Astrocyte (in vitro differentiated cells and primary cell): ENCODE results near the gene STK39. TPM values are rescaled to one million over a fixed set of nuclear protein-coding genes. Genes with fewer than 3 reads are reported as not detected.

Source experiments
- DNase-seq: peaks from one replicate; pipeline ENCODE4 v3.0.0-alpha.2; 2010; ENCODE audit warnings: low read depth
- FAIRE-seq: peaks from 2 replicates; lab custom pipeline; 2011; peaks lifted over from hg19 to GRCh38; lab: Jason Lieb, UNC
- H2AFZ ChIP-seq: 2 replicates; pipeline ENCODE4 v1.6.0; 2012; ENCODE audit warnings: low read depth, low read length, inconsistent platforms
- H3K27ac ChIP-seq: 2 replicates; pipeline ENCODE4 v1.5.1; 2011; ENCODE audit warnings: low read depth, low read length, inconsistent platforms
- H3K27me3 ChIP-seq: 2 replicates; pipeline ENCODE4 v1.6.0; 2011; ENCODE audit warnings: low read length, inconsistent platforms; ENCODE audit not compliant: insufficient read depth
- H3K36me3 ChIP-seq: 2 replicates; pipeline ENCODE4 v1.5.1; 2011; ENCODE audit warnings: low read length, inconsistent platforms; ENCODE audit not compliant: insufficient read depth
- H3K4me1 ChIP-seq: 2 replicates; pipeline ENCODE4 v1.5.1; 2011; ENCODE audit warnings: low read length, inconsistent platforms; ENCODE audit not compliant: insufficient read depth
- H3K4me2 ChIP-seq: 2 replicates; pipeline ENCODE4 v1.6.0; 2012; ENCODE audit warnings: low read length, inconsistent platforms
- H3K4me3 ChIP-seq: 2 replicates; pipeline ENCODE4 v1.5.1; 2011; ENCODE audit warnings: low read depth, mild to moderate bottlenecking, low read length, inconsistent platforms; ENCODE audit not compliant: insufficient read depth
- H3K79me2 ChIP-seq: 2 replicates; pipeline ENCODE4 v1.6.0; 2012; ENCODE audit warnings: mild to moderate bottlenecking, low read length, inconsistent platforms; ENCODE audit not compliant: insufficient read depth
- H3K9ac ChIP-seq: 2 replicates; pipeline ENCODE4 v1.6.0; 2012; ENCODE audit warnings: mild to moderate bottlenecking, low read length, inconsistent platforms
- H3K9me3 ChIP-seq: 2 replicates; pipeline ENCODE4 v1.5.1; 2012; ENCODE audit warnings: low read depth, mild to moderate bottlenecking, low read length, inconsistent platforms; ENCODE audit not compliant: insufficient read depth
- H4K20me1 ChIP-seq: 2 replicates; pipeline ENCODE4 v1.6.0; 2012; ENCODE audit warnings: low read length, inconsistent platforms; ENCODE audit not compliant: insufficient read depth
- H3K27ac Mint-ChIP-seq: one replicate; pipeline ENCODE4 v1.8.0; 2021; ENCODE audit warnings: mild to moderate bottlenecking, mixed read lengths; ENCODE audit not compliant: unreplicated experiment
- H3K27me3 Mint-ChIP-seq: one replicate; pipeline ENCODE4 v1.8.0; 2021; ENCODE audit warnings: low read depth, mixed read lengths; ENCODE audit not compliant: unreplicated experiment
- H3K36me3 Mint-ChIP-seq: one replicate; pipeline ENCODE4 v1.8.0; 2021; ENCODE audit warnings: low read depth, mixed read lengths; ENCODE audit not compliant: unreplicated experiment
- H3K4me1 Mint-ChIP-seq: one replicate; pipeline ENCODE4 v1.8.0; 2021; ENCODE audit warnings: low read depth, mixed read lengths; ENCODE audit not compliant: unreplicated experiment
- H3K4me3 Mint-ChIP-seq: one replicate; pipeline ENCODE4 v1.8.0; 2021; ENCODE audit warnings: mild to moderate bottlenecking, moderate library complexity, mixed read lengths; ENCODE audit not compliant: unreplicated experiment
- H3K9me3 Mint-ChIP-seq: one replicate; pipeline ENCODE4 v1.8.0; 2021; ENCODE audit warnings: mild to moderate bottlenecking, mixed read lengths; ENCODE audit not compliant: unreplicated experiment
- EZH2 ChIP-seq: IDR thresholded peaks from 2 replicates; pipeline ENCODE4 v1.6.1; 2012; ENCODE audit warnings: mild to moderate bottlenecking, low read length, inconsistent platforms; ENCODE audit not compliant: insufficient read depth
- total RNA-seq: library from RNA; stranded (reverse); gene quantifications from 2 replicates; pipeline ENCODE4 v1.2.1, GENCODE V29; 2021
- TF ChIP-seq, protein P1 (sequence below): IDR thresholded peaks from 2 replicates; pipeline ENCODE4 v1.5.1; 2011; ENCODE audit warnings: low read depth, mild to moderate bottlenecking, inconsistent platforms, low read length, moderate library complexity; ENCODE audit not compliant: insufficient read depth

Gene STK39
- total RNA-seq, 1 donor from 2014 or later, result 23.4 TPM

- H3K4me2 ChIP-seq, result no peak overlapping the region
- H3K27ac ChIP-seq, result no peak overlapping the region
- H4K20me1 ChIP-seq, result no peaks in the 10 kb centered on the region
- no peak overlapping the region for H3K4me3 ChIP-seq
- no peaks in the 10 kb centered on the region for H3K79me2 ChIP-seq
- Mint-ChIP-seq H3K27me3 (no peaks in the 10 kb centered on the region), H3K27ac (no peak overlapping the region), H3K9me3 (no peaks in the 10 kb centered on the region), H3K4me3 (no peak overlapping the region), H3K36me3 (peaks cover 7% of the 10 kb centered on the region), H3K4me1 (peaks cover 9% of the 10 kb centered on the region)
- H3K9ac ChIP-seq, result no peak overlapping the region
- H3K9me3 ChIP-seq, result no peaks in the 10 kb centered on the region
- TF ChIP-seq, protein P1, sequence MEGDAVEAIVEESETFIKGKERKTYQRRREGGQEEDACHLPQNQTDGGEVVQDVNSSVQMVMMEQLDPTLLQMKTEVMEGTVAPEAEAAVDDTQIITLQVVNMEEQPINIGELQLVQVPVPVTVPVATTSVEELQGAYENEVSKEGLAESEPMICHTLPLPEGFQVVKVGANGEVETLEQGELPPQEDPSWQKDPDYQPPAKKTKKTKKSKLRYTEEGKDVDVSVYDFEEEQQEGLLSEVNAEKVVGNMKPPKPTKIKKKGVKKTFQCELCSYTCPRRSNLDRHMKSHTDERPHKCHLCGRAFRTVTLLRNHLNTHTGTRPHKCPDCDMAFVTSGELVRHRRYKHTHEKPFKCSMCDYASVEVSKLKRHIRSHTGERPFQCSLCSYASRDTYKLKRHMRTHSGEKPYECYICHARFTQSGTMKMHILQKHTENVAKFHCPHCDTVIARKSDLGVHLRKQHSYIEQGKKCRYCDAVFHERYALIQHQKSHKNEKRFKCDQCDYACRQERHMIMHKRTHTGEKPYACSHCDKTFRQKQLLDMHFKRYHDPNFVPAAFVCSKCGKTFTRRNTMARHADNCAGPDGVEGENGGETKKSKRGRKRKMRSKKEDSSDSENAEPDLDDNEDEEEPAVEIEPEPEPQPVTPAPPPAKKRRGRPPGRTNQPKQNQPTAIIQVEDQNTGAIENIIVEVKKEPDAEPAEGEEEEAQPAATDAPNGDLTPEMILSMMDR, result no peak
- TF ChIP-seq EZH2, result no peak
- H2AFZ ChIP-seq, result no peak overlapping the region
- DNase-seq (no peak), FAIRE-seq (no peak)
- no peaks in the 10 kb centered on the region for H3K27me3 ChIP-seq
- H3K36me3 ChIP-seq, result no peaks in the 10 kb centered on the region
- no peaks in the 10 kb centered on the region for H3K4me1 ChIP-seq
Measured at GRCh38 chr2:168059758-168060157, 187.6 kb downstream of the STK39 start.

DNA sequence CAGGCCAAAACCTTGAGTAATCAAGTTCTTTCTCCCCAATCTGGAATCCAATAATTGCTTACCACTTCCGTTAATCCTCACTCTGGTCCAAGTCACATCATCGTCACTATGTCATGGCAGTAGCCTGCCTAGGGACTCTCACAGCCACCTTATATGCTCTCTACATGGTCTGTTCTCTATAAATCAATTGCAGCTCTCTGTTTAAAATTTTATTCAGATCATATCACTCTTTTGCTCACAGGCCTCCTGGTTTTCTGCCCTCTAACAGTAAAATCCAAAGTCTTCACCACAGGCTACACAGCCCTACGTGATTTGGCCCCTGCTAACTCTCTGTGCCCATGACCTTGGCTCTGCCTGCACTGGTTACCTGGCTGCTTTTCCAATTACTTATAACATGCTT, 188.7 kb downstream of the STK39 start:
- TF ChIP-seq, protein P1, result no peak
- TF ChIP-seq EZH2, result no peak
- no peaks in the 10 kb centered on the region for H3K79me2 ChIP-seq
- H2AFZ ChIP-seq, result no peak overlapping the region
- peaks cover 9% of the 10 kb centered on the region for H3K4me1 Mint-ChIP-seq
- no peak overlapping the region for H3K9ac ChIP-seq
- no peak overlapping the region for H3K4me3 Mint-ChIP-seq
- H3K9me3 Mint-ChIP-seq, result no peaks in the 10 kb centered on the region
- no peak overlapping the region for H3K27ac ChIP-seq
- FAIRE-seq, result no peak
- no peaks in the 10 kb centered on the region for H3K27me3 ChIP-seq
- H3K27me3 Mint-ChIP-seq, result no peaks in the 10 kb centered on the region
- no peaks in the 10 kb centered on the region for H4K20me1 ChIP-seq
- H3K27ac Mint-ChIP-seq, result no peak overlapping the region
- no peak overlapping the region for H3K4me2 ChIP-seq
- H3K36me3 ChIP-seq, result no peaks in the 10 kb centered on the region
- no peaks in the 10 kb centered on the region for H3K4me1 ChIP-seq
- no peaks in the 10 kb centered on the region for H3K9me3 ChIP-seq
- DNase-seq, result no peak
- H3K4me3 ChIP-seq, result no peak overlapping the region
- H3K36me3 Mint-ChIP-seq, result peaks cover 7% of the 10 kb centered on the region

- H3K9me3 Mint-ChIP-seq, result no peaks in the 10 kb centered on the region
- Histone ChIP-seq H3K4me3 (no peak overlapping the region), H3K36me3 (no peaks in the 10 kb centered on the region), H3K27ac (no peak overlapping the region), H3K9me3 (no peaks in the 10 kb centered on the region), H4K20me1 (no peaks in the 10 kb centered on the region), H3K9ac (no peak overlapping the region), H3K27me3 (no peaks in the 10 kb centered on the region), H3K4me1 (no peaks in the 10 kb centered on the region), H3K79me2 (no peaks in the 10 kb centered on the region), H2AFZ (no peak overlapping the region), H3K4me2 (no peak overlapping the region)
- DNase-seq (no peak), FAIRE-seq (no peak)
- H3K27ac Mint-ChIP-seq, result no peak overlapping the region
- TF ChIP-seq, protein P1, result no peak
- no peak for TF ChIP-seq EZH2
- H3K4me1 Mint-ChIP-seq, result peaks cover 7% of the 10 kb centered on the region
- H3K4me3 Mint-ChIP-seq, result no peak overlapping the region
- no peaks in the 10 kb centered on the region for H3K27me3 Mint-ChIP-seq
- peaks cover 4% of the 10 kb centered on the region for H3K36me3 Mint-ChIP-seq
Measured at GRCh38 chr2:168056242-168056787, 191.1 kb downstream of the STK39 start.
